Raji (cell line): ENCODE data around the gene KCNMA1.

ENCODE experiments used
- POLR2A ChIP-seq: IDR thresholded peaks from 2 replicates; pipeline ENCODE4 v1.6.1; 2011; ENCODE audit warnings: low read depth, low read length, control low read depth; ENCODE audit not compliant: insufficient read depth

Gene KCNMA1

GRCh38 chr10:77289790-77290189, 347.8 kb downstream of the KCNMA1 start:
- TF ChIP-seq POLR2A, result no peak

- TF ChIP-seq POLR2A, result no peak
These were observed 348.5 kb downstream of the KCNMA1 start for GRCh38 chr10:77289027-77289501.

DNA sequence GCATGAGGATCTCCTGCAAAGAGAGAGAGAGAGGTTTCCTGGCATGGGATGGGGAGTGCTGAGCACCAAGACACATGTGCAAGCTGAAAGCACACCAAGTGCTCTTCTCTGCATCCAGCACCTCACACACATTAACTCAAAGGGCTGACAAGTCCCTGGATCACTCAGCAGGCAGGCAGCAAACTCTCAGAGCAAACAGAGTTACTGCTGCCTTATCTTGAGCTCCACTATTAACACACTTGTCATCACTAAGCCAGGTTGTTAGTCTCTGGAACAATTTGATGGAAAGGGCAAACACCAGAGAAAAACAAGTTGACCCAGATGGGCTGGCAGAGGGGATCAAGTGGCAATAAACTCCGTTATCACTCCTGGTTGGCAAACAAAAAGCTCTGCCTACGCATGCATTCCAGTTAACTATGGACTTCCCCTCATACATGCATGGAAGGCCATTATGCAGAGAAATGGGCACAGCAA, 349.9 kb downstream of the KCNMA1 start:
- TF ChIP-seq POLR2A, result no peak

DNA sequence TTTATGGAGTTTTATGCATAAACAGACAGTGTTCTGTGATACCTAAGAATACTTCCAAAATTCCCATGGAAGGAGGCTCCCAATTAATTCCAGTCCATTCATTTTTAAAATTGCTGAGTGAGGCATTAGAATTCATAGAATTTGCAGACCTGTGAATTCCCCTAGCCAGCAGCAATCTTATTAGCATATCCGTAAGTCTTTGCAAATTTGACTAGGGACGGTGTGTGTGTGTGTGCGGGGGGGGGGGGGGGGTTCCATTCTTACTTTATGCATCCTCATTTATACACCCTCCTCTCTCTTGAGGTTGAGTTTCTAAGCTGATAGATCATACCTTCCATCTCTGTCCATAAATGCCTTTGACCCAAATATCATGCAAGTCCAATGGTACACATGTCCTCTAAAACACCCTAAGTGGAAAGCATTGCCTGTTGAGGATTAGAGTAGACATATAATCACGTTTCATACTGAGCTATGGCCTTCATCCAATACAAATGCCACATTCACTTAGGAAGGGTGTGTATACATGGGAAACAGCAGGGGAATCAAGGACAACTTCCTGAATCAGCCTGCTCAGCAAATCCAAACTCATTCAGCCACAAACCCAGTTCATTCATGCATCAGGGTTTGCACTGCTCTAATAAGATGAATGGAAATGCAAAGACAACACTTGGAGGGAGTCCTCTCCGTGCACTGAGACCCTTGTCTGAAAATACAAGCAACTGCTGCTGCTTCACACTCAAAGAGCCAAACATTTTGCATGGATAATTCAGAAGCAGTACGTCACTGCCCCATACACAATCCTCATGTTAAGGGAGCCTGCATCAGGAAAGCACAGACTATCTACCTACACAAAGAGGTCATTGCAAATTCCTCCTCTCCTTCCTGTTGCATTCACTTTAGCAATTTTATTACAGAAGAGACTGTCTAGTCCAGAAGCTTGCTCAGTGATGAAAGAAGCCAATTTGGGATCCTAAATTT, 350.8 kb downstream of the KCNMA1 start:
- TF ChIP-seq POLR2A, result no peak

DNA sequence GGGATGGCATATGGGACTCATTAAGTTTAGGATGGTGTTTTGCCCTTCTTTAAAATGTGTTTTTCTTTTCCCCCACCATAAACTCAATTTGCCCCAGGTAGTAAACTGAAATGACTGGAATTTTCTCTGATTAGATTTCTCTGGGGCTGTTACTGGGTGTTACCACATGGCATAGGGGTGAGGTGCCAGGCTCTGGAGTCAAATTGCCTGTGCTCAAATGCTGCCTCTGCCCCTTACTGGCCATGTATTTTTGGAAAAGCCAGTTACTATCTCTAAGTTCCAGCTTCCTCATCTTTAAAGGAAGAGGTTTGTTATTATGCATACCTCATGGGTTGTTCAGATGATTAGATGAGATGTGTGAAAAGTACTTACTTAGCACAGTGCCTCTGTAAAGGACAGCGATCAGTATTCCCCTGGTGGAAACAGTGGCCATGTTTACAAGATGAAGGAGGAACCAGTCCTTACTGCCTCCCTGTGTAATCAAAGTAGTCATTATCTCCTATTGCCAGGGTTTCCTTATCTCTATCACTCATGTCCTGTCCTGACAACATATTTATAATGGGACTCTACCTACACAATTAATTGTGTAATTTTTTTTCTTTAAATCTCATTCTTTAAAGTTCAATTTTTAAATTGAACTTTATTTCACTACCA, 352.0 kb downstream of the KCNMA1 start:
- TF ChIP-seq POLR2A, result no peak

- TF ChIP-seq POLR2A, result no peak
These were observed 352.8 kb downstream of the KCNMA1 start for GRCh38 chr10:77284797-77285196.

- TF ChIP-seq POLR2A, result no peak
These were observed 354.3 kb downstream of the KCNMA1 start for GRCh38 chr10:77283326-77283725.

- no peak for TF ChIP-seq POLR2A
These were observed 355.4 kb downstream of the KCNMA1 start for GRCh38 chr10:77282163-77282562.

- TF ChIP-seq POLR2A, result no peak
These were observed 355.9 kb downstream of the KCNMA1 start for GRCh38 chr10:77281719-77282118.

DNA sequence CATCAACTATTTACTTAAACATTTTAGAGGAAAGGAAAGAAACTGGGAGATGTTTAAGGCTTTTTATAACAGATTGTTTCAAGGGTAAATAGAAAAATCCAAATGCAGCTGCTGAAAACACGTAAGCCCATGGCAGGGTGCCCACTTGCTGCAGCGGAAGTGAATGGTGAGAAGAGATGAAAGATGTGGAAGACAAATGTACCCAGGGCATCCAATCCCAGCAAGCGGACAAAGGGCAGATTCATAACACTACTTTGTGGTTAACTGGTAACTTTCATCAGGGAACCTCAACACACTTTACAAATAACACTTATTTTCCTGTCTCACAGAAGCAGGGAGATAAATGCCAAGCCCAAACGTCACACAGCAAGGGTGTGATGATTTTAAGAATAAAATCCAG, 358.4 kb downstream of the KCNMA1 start:
- TF ChIP-seq POLR2A, result no peak

DNA sequence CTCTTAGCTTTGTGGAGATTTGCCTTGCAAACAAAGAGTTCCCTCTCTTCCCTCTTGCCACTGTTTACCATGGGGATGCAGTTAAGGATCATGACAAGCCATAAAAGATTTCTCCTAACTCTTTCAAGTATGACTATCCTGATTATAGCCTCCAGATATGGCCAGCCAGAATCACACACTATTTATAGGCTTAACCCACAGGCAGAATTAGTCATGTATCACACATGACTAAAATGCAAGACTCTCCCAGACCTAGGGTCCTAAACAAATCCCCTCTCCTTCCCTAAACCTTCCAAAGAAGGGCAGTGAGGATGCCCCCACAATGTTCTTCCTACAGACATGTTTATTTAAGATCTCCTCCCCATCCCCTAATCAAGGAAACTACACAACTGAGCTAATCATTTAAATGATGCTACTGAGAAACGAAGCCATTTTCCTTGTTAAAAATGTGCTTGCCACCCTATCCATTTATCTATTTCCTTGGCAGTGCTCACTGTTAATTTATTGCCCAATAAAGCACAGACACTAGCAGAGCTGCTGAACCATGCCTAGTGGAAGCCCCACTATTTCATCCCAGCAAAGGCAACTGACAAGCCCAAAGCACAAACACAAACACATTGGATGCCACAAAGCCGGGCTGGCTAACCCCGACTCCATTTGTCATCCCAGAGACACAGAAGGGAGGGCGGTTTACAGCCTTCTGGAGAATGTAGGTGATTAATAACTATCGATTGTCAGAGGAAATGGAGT, 363.4 kb downstream of the KCNMA1 start:
- no peak for TF ChIP-seq POLR2A

DNA sequence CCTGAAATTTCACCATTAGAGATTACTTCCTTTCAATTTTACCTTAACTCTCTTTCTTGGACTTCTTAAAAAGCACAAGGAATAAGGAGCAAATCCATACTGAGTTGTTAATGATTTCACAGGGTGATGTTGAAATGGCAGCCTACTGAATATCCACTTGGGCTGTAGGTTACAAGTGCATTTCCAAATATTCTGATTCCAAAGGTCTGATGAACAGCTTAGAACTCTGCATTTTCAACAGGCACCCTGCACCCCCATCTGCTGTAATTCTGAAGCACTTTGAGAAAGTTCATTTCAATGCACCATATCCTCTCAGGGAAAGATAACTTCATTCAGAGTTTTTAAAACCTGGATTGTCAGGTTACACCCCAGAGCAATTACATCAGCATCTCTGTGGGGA, 368.4 kb downstream of the KCNMA1 start:
- no peak for TF ChIP-seq POLR2A

DNA sequence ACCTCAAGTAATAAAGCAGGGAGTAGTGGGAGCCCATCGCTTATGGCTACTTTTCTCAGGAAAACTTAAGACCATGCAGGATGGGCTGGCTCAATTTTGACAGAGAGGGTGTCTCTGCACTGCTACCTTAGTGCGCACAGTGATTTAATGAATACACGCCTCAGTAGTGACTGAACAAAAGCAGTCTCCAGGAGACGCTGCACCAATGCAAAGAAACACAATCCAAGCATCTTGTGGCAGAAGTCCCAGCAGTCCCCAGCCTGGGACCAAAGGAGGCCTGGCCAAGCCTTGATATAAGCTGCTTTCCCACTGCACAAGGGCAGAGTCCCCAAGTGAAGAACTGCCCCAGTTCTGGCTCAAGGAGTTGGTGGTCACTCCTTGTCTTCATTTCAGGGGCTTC, 368.9 kb downstream of the KCNMA1 start:
- TF ChIP-seq POLR2A, result no peak

GRCh38 chr10:77267703-77268675, 369.6 kb downstream of the KCNMA1 start:
- no peak for TF ChIP-seq POLR2A
